Uterus (tissue), 4 donors: Measurements from ENCODE around the gene KRTAP12-1. TPM values are rescaled to one million over a fixed set of nuclear protein-coding genes. Genes with fewer than 3 reads are reported as not detected.
"Not testable (repeated sequence)": the region's sequence is repeated elsewhere in the genome, so short reads cannot be mapped to it uniquely, and the experiment has no call there.

ENCODE experiments used
- DNase-seq, 2 donors: peaks; one replicate each; pipeline ENCODE4 v3.0.0-alpha.2; 2019 to 2020
- H3K27ac ChIP-seq, 2 donors: fragments of 200-600 bp; sonication (generic); 1 replicate in 1 of 2; 2 replicates in 1 of 2; pipeline ENCODE4 v1.5.1; 2016 to 2018
- H3K27me3 ChIP-seq, 2 donors: fragments of 200-600 bp; sonication (generic); one replicate each; pipeline ENCODE4 v1.5.1; 2018 to 2019; ENCODE audit warnings: control low read depth in 1 of 2
- H3K36me3 ChIP-seq, 2 donors: fragments of 200-600 bp; sonication (generic); one replicate each; pipeline ENCODE4 v1.5.1; 2019; ENCODE audit warnings: control low read depth in 1 of 2
- H3K4me1 ChIP-seq, 2 donors: fragments of 200-600 bp; sonication (generic); one replicate each; pipeline ENCODE4 v1.5.1; 2018 to 2019; ENCODE audit warnings: control low read depth in 1 of 2
- H3K4me3 ChIP-seq, 2 donors: fragments of 200-600 bp; sonication (generic); 1 replicate in 1 of 2; 2 replicates in 1 of 2; pipeline ENCODE4 v1.5.1; 2018 to 2019; ENCODE audit warnings: mild to moderate bottlenecking in 1 of 2
- H3K9me3 ChIP-seq, 2 donors: fragments of 200-600 bp; sonication (generic); one replicate each; pipeline ENCODE4 v1.5.1; 2019; ENCODE audit warnings: control low read depth in 1 of 2
- POLR2A ChIP-seq, 2 donors: fragments of 450-650 bp; IDR thresholded peaks; one replicate each; pipeline ENCODE4 v1.6.1; 2016; ENCODE audit warnings: antibody characterized with exemption in 2 of 2, mild to moderate bottlenecking in 1 of 2, moderate library complexity in 1 of 2
- intact Hi-C: fragments of 100-400 bp; cut with DNase I; formaldehyde crosslinking; loops from one replicate; pipeline ENCODE4 v1.15.1; 2023; ENCODE audit warnings: low total_unique reads
- total RNA-seq, 4 donors: library from RNA; depleted of rRNA in 3 of 4; stranded (reverse); fragments of >200 nt in 3 of 4; gene quantifications; one replicate each; pipeline versions ENCODE4 v1.1.0 to v1.2.4, GENCODE V29; 2014 to 2023
- TF ChIP-seq, protein P1 (sequence below), 4 experiments: fragments of 200-600 bp in 2 of 4; fragments of 450-650 bp in 2 of 4; sonication (generic) in 2 of 4; IDR thresholded peaks; one replicate each; pipeline ENCODE4 v1.5.1; 2016 to 2019; ENCODE audit warnings: antibody characterized with exemption in 4 of 4, mild to moderate bottlenecking in 2 of 4, moderate library complexity in 1 of 4
- donor health status: DM: yes; HTN: yes; CAD: no.

The KRTAP12-1 gene
- total RNA-seq, 4 donors from 2014 or later = 1.5 TPM; not detected in 3

DNA sequence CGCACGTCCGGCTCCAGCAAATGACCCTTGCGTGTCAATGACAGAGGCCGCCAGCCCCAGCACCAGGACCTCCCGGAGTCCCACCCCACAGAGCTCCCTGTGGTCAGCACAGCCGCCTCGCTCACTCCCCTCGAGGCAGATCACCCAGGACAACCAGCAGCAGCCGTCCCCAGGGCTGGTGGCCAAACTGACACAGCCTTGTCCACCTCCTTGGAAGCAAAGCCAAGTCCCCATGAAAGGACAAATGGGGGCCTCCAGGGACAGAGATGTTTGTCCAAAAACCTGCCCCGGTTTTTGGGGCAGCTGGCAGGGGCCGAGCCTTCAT, 42.7 kb downstream of the KRTAP12-1 start:
- Histone ChIP-seq H3K27me3 (no peaks in the 10 kb centered on the region), H3K4me1 (no peaks in the 10 kb centered on the region)

DNA sequence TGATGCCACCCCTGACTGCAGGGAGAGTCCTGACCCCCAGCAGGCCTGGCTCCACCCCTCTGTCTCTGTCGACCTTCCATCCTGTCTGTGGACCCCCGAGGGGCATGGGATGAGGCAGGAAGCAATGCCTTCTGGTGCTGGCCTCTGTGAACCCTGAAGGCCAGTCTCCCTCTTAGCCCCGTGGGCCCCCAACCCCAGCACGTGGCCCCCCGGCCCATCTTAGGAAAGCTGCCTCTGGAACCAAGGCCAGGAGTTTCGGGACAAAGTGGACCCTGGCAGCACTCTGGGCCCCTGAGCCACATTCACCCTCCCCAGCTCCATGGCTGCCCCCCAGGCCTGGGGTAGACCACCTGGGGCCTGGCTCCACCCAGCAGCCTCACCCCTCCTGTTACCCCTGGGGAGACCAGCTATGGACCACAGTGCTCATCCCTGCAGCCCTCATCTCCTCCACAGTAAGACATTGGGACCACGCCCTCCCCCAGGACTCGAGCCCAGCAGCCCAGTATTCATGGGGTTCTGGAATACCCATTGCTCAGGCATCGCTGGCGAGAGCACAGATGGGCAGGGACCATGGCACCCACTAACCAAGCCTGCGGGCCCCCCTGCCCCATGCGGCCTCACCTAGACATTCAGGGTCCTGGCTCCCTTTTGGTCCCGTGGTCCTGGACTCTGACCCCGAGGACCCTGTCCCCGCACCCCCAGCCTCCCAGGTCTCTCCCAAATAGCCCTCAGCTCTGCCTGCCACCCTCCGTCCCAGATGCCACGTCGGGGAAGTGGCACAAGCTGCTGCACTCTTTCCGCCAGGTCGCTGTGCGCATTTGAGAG, 43.2 kb downstream of the KRTAP12-1 start:
- H3K36me3 ChIP-seq, H3K4me1 ChIP-seq, H3K4me3 ChIP-seq, DNase-seq, H3K9me3 ChIP-seq, H3K27ac ChIP-seq, intact Hi-C loops, H3K27me3 ChIP-seq: not testable (repeated sequence)

More for the DNA sequence above, 42.7 kb downstream of the KRTAP12-1 start:
- no peaks in the 10 kb centered on the region for H3K9me3 ChIP-seq
- H3K27ac ChIP-seq = no peak overlapping the region
- intact Hi-C loops = no loop called here
- TF ChIP-seq, protein P1, sequence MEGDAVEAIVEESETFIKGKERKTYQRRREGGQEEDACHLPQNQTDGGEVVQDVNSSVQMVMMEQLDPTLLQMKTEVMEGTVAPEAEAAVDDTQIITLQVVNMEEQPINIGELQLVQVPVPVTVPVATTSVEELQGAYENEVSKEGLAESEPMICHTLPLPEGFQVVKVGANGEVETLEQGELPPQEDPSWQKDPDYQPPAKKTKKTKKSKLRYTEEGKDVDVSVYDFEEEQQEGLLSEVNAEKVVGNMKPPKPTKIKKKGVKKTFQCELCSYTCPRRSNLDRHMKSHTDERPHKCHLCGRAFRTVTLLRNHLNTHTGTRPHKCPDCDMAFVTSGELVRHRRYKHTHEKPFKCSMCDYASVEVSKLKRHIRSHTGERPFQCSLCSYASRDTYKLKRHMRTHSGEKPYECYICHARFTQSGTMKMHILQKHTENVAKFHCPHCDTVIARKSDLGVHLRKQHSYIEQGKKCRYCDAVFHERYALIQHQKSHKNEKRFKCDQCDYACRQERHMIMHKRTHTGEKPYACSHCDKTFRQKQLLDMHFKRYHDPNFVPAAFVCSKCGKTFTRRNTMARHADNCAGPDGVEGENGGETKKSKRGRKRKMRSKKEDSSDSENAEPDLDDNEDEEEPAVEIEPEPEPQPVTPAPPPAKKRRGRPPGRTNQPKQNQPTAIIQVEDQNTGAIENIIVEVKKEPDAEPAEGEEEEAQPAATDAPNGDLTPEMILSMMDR (IDR thresholded peaks at IDR 0.05) = no peak
- no peak for TF ChIP-seq POLR2A (IDR thresholded peaks at IDR 0.05)
- DNase-seq = no peak
- H3K36me3 ChIP-seq = no peaks in the 10 kb centered on the region
- no peak overlapping the region for H3K4me3 ChIP-seq

DNA sequence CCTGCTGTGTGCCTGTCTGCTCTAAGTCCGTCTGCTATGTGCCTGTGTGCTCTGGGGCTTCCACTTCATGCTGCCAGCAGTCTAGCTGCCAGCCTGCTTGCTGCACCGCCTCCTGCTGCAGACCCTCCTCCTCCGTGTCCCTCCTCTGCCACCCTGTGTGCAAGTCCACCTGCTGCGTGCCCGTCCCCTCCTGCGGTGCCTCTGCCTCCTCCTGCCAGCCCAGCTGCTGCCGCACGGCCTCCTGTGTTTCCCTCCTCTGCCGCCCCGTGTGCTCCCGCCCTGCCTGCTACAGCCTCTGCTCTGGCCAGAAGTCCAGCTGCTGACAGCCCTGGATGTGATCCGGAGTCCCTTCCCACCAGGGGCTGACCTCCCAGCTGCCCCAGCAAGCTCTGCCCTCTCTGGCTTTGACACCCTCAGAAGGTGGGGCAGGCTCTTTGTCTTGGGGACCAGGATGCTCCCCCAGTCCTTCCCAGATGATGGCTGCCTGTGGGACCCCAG, 44.1 kb downstream of the KRTAP12-1 start:
- H3K4me3 ChIP-seq, H3K27me3 ChIP-seq, H3K9me3 ChIP-seq, DNase-seq, H3K4me1 ChIP-seq, intact Hi-C loops, H3K27ac ChIP-seq, H3K36me3 ChIP-seq: not testable (repeated sequence)

DNA sequence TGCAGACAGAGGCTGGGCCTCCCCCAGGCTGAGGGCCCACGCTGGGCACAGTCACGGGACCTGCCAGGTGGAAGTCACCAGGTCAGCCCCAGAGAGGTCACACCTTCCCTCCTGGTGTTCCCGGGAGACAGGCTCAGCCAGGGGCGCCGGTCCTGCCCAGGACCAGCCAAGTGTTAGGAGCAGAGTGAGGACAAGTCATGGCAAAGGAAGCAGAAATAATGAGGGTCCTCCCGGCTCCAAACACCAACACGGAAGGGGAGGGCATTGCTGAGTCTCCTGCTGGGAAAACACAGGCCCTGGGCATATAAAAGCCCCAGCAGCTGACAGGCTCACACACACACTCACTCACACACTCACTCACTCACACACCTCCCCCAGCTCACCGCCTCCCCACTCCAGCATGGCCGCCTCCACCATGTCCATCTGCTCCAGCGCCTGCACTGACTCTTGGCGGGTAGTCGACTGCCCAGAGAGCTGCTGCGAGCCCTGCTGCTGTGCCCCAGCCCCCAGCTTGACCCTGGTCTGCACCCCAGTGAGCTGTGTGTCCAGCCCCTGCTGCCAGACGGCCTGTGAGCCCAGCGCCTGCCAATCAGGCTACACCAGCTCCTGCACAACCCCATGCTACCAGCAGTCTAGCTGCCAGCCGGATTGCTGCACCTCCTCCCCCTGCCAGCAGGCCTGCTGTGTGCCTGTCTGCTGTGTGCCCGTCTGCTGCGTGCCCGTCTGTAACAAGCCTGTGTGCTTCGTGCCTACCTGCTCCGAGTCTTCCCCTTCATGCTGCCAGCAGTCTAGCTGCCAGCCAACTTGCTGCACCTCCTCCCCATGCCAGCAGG, 44.7 kb downstream of the KRTAP12-1 start, which contains the start of gene KRTAP10-10:
KRTAP10-10 (plus strand) TSS at position 339 of the 833 bp plus-strand sequence; CDS start at position 401, 62 bp downstream.
- no peak for DNase-seq
- H3K4me3 ChIP-seq = no peak within 1 kb of the TSS
- no peaks in the 10 kb centered on the region for H3K36me3 ChIP-seq
- TF ChIP-seq, protein P1 (IDR thresholded peaks at IDR 0.05) = no peak
- TF ChIP-seq POLR2A (IDR thresholded peaks at IDR 0.05) = no peak
- no peak within 1 kb of the TSS for H3K27ac ChIP-seq
- no peaks in the 10 kb centered on the region for H3K4me1 ChIP-seq
- H3K27me3 ChIP-seq = no peaks in the 10 kb centered on the region
- H3K9me3 ChIP-seq = peaks cover 0 to under 1% of the 10 kb centered on the region in 2 donors
- intact Hi-C loops = no loop called here

DNA sequence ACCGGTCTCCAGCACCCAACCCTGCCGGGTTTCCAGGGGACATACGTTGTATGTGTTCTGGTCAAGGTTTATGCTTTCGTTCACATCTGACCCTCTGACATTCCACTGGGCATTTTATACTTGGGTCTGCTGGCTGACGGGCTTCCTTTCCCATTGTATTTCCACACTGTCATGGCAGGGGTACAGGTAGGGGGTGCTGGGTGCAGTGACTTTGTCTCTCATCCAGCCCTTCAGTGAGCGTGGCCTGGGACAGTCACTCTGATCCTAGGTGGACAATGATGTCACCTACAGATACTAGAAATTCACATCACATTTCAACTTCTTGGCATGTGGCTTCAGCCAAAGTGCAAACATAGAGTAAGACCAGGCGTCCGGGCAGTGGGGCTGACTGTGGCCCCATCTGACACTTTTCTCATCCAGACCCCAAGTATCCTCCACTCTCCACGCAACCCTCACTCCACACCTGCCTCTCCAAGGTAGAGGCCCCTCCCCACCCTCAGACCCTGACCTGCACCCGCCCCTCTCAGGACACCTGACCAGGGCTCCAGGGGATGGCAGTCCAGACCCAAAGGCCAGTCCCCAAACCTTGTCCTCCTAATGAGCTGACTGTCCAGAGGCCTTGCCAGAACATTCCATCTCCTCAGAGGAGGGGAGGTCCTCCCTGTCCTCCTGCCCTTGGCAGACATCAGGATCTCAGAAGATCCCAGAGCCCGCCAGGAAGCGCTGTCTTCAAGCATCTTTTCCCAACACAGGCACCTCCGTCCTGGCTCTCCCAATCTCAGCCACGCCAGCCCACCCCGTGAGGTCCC, 45.5 kb downstream of the KRTAP12-1 start:
- no peak for DNase-seq
- intact Hi-C loops = no loop called here
- H3K9me3 ChIP-seq = peaks cover 0 to 8% of the 10 kb centered on the region in 2 donors
- H3K36me3 ChIP-seq = no peaks in the 10 kb centered on the region
- no peaks in the 10 kb centered on the region for H3K27me3 ChIP-seq
- H3K4me3 ChIP-seq = no peak overlapping the region
- TF ChIP-seq, protein P1 (IDR thresholded peaks at IDR 0.05) = no peak
- no peak for TF ChIP-seq POLR2A (IDR thresholded peaks at IDR 0.05)
- no peaks in the 10 kb centered on the region for H3K4me1 ChIP-seq
- H3K27ac ChIP-seq = no peak overlapping the region
